DOHH2 (cell line): Measurements from ENCODE around the gene MARCHF5.

ENCODE experiments used
- EZH2phosphoT487 ChIP-seq: fragments of 200-600 bp; sonication (generic); IDR thresholded peaks from 2 replicates; pipeline ENCODE4 v1.6.1; 2017; ENCODE audit warnings: borderline replicate concordance, mild to moderate bottlenecking, antibody characterized with exemption, low read length, moderate library complexity, mixed read lengths
- TF ChIP-seq, protein P1 (sequence below): fragments of 200-600 bp; sonication (generic); IDR thresholded peaks from one replicate; pipeline ENCODE4 v1.5.1; 2014; ENCODE audit warnings: antibody characterized with exemption, mild to moderate bottlenecking, low read depth, low read length; ENCODE audit not compliant: poor library complexity, severe bottlenecking

DNA sequence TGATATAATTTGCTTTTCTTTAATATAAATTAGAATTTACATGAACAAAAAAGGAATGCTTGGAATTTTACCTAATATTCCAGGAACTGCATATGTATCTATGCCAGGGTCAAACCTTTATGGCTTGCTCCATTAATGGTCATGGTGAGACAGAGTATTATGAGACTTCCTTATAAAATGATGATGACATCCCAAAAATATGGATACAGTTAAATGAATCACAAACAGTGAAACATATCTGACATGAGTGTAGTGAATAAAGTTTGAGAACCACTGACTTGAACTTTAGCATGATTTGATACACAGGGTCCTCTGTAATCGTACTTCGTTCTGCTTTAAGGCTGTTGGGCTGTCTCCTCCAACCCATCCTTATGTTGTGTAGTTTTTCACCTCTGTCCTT, 51.8 kb downstream of the MARCHF5 start:
- TF ChIP-seq, protein P1, sequence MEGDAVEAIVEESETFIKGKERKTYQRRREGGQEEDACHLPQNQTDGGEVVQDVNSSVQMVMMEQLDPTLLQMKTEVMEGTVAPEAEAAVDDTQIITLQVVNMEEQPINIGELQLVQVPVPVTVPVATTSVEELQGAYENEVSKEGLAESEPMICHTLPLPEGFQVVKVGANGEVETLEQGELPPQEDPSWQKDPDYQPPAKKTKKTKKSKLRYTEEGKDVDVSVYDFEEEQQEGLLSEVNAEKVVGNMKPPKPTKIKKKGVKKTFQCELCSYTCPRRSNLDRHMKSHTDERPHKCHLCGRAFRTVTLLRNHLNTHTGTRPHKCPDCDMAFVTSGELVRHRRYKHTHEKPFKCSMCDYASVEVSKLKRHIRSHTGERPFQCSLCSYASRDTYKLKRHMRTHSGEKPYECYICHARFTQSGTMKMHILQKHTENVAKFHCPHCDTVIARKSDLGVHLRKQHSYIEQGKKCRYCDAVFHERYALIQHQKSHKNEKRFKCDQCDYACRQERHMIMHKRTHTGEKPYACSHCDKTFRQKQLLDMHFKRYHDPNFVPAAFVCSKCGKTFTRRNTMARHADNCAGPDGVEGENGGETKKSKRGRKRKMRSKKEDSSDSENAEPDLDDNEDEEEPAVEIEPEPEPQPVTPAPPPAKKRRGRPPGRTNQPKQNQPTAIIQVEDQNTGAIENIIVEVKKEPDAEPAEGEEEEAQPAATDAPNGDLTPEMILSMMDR = no peak
- TF ChIP-seq EZH2phosphoT487 = no peak
